IMR-90 (cell line): Measurements from ENCODE around the gene ASPG.

Experiments
- CEBPB ChIP-seq: IDR thresholded peaks from 2 replicates; pipeline ENCODE4 v1.6.1; 2012; ENCODE audit warnings: low read depth, low read length, improper control_type of control experiment
- FOS ChIP-seq: fragments of 150-350 bp; IDR thresholded peaks from 2 replicates; pipeline ENCODE4 v1.6.1; 2016; ENCODE audit warnings: low read depth, low read length
- MAFK ChIP-seq: IDR thresholded peaks from 2 replicates; pipeline ENCODE4 v1.6.1; 2012; ENCODE audit warnings: low read depth, low read length, improper control_type of control experiment
- POLR2A ChIP-seq: IDR thresholded peaks from 2 replicates; pipeline ENCODE4 v1.6.1; 2012; ENCODE audit warnings: mild to moderate bottlenecking, low read depth, low read length
- RAD21 ChIP-seq: IDR thresholded peaks from 2 replicates; pipeline ENCODE4 v1.6.1; 2012; ENCODE audit warnings: low read length, improper control_type of control experiment
- RCOR1 ChIP-seq: IDR thresholded peaks from 2 replicates; pipeline ENCODE4 v1.6.1; 2012; ENCODE audit warnings: mild to moderate bottlenecking, low read length, improper control_type of control experiment; ENCODE audit not compliant: insufficient replicate concordance
- RFX5 ChIP-seq: IDR thresholded peaks from 2 replicates; pipeline ENCODE4 v1.8.0; 2012; ENCODE audit warnings: low read depth, mild to moderate bottlenecking, low read length, moderate library complexity
- SMC3 ChIP-seq: fragments of 150-350 bp; IDR thresholded peaks from 2 replicates; pipeline ENCODE4 v1.6.1; 2016; ENCODE audit warnings: low read depth, mild to moderate bottlenecking, antibody characterized with exemption, low read length, moderate library complexity
- TF ChIP-seq, protein P1 (sequence below): fragments of 150-350 bp; IDR thresholded peaks from 2 replicates; pipeline ENCODE4 v1.6.1; 2017; ENCODE audit warnings: mild to moderate bottlenecking, antibody characterized with exemption, low read length, low read depth
- TF ChIP-seq, protein P2 (sequence below): conservative IDR thresholded peaks from 2 replicates; pipeline ENCODE4 v1.5.1; 2012; ENCODE audit warnings: mild to moderate bottlenecking, low read depth, low read length, improper control_type of control experiment
- TF ChIP-seq, protein P3 (sequence below): fragments of 150-350 bp; IDR thresholded peaks from 2 replicates; pipeline ENCODE4 v1.6.1; 2016; ENCODE audit warnings: low read depth, mild to moderate bottlenecking, low read length, moderate library complexity, borderline replicate concordance

DNA sequence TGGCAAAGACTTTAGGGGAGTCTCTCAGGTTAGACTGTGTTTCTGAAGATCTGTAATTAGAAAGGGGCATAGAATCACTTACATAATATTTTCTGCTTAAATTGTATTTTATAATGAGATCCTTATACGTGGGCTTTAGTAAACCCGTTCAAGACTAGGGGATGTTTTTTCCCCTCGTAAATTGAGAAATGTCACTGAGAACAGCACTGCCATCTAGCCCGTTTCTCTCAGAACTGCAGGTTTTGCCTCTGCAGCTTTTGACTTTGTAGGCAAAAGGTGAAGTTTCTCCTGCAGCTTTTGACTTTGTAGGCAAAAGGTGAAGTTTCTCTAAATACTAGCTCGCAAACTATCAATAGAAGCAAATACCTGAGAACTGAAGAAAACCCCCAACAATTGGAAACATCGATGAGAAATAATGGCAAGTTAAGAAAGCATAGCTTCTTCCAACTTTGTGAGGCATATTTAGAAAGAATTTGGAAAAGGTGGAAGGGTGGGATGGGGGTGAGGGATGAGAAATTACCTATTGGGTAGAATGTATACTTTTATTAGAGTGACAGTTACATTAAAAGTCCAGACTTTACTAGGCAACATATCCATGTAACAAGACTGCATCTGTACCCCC, 9.9 kb upstream of the ASPG start:
- TF ChIP-seq POLR2A (no peak), FOS (no peak), CEBPB (no peak), RFX5 (no peak), SMC3 (no peak), RCOR1 (no peak), RAD21 (no peak), MAFK (no peak)
- TF ChIP-seq, protein P1, sequence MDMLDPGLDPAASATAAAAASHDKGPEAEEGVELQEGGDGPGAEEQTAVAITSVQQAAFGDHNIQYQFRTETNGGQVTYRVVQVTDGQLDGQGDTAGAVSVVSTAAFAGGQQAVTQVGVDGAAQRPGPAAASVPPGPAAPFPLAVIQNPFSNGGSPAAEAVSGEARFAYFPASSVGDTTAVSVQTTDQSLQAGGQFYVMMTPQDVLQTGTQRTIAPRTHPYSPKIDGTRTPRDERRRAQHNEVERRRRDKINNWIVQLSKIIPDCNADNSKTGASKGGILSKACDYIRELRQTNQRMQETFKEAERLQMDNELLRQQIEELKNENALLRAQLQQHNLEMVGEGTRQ, result no peak
- TF ChIP-seq, protein P2, sequence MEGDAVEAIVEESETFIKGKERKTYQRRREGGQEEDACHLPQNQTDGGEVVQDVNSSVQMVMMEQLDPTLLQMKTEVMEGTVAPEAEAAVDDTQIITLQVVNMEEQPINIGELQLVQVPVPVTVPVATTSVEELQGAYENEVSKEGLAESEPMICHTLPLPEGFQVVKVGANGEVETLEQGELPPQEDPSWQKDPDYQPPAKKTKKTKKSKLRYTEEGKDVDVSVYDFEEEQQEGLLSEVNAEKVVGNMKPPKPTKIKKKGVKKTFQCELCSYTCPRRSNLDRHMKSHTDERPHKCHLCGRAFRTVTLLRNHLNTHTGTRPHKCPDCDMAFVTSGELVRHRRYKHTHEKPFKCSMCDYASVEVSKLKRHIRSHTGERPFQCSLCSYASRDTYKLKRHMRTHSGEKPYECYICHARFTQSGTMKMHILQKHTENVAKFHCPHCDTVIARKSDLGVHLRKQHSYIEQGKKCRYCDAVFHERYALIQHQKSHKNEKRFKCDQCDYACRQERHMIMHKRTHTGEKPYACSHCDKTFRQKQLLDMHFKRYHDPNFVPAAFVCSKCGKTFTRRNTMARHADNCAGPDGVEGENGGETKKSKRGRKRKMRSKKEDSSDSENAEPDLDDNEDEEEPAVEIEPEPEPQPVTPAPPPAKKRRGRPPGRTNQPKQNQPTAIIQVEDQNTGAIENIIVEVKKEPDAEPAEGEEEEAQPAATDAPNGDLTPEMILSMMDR, result peak; percentile 33; the same call in 1 of the 2 replicates
- TF ChIP-seq, protein P3, sequence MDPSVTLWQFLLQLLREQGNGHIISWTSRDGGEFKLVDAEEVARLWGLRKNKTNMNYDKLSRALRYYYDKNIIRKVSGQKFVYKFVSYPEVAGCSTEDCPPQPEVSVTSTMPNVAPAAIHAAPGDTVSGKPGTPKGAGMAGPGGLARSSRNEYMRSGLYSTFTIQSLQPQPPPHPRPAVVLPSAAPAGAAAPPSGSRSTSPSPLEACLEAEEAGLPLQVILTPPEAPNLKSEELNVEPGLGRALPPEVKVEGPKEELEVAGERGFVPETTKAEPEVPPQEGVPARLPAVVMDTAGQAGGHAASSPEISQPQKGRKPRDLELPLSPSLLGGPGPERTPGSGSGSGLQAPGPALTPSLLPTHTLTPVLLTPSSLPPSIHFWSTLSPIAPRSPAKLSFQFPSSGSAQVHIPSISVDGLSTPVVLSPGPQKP, result no peak
